ENCODE measurements around the gene C11orf52.
A peak's percentile ranks its signal among the peaks of the same experiment; 100 is the strongest.
"Not testable (repeated sequence)": the region's sequence is repeated elsewhere in the genome, so short reads cannot be mapped to it uniquely, and the experiment has no call there.

C11orf52 gene

DNA sequence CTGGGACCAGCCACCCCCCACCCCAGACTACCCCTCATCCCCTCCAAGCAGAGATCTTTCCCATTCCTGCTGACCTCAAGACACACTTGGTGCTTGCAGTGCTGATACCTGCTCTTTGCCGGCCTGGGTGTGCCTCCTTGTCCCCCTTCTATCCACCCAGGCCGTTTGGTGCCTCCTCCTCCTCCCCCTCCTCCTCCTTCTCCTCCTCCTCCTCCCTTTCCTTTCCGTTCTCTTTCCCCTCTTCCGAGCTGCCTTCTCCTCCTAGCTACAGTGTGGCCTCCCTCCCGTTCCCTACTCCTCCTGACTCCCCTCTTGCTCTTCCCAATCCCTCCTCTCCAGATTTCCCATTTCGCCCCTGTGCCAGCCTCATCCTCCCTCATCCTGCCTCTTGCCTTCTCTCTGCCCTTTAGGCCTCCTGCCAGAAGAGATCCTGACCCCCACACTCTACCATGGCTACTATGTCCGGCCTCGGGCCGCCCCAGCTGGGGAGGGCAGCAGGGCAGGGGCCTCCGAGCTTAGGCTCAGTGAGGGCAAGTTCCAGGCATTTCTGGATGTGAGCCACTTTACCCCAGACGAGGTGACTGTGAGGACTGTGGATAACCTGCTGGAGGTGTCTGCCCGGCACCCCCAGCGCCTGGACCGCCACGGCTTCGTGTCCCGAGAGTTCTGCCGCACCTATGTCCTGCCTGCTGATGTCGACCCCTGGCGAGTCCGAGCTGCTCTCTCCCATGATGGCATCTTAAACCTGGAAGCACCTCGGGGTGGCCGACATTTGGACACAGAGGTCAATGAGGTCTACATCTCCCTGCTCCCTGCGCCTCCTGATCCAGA, 5.5 kb upstream of the C11orf52 start:
- DNase-seq: no peak

DNA sequence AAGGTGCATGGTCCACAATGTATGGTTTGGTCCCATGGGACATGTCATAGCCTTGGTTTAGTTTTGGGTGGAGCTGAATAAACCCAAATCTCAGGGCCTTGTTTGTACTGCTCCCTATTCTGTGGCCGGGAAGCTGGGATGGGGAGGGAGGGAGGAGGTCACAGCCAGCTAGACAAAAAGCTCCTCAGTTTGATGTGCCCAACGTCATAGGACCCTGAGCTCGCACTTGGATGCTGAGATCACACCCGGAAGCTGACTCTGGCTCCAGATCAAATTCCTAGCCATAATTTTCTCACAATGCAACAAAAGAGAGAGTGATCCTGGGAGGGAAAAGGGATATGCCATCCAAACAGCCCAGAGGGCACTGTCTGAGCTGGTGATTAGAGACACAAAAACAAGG, 4.7 kb upstream of the C11orf52 start:
- DNase-seq: peak; percentile 61

DNA sequence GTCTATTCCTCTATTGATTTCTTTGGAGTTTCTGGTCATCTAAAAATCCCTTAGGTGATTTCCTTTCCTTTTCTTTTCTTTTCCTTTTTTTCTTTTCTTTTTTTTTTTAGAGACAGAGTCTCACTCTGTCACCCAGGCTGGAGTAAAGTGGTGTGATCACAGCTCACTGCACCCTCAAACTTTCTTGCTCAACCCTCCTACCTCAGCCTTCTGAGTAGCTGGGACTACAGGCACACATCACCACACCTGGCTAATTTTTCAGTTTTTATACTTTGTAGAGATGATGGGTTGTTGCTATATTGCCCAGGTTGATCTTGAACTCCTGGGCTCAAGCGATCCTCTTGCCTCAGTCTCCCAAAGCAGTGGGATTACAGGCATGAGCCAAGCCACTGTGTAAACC, 1.9 kb upstream of the C11orf52 start:
- DNase-seq: no peak

DNA sequence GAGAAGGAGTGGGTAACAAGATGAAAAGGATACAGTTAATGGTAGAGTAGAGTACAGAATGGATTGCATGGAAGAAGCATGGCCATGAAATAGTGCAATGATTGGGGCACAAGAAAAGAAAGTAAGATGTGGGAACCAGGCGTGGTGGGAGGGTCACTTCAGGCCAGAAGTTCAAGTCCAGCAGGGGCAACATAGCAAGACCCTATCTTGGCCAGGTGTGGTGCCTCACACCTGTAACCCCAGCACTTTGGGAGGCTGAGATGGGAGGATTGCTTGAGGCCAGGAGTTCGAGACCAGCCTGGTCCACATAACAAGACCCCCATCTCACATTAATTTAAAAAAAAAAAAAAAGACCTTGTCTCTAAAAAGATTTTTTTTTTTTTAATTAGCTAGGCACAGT, 1.4 kb upstream of the C11orf52 start:
- DNase-seq: no peak

DNA sequence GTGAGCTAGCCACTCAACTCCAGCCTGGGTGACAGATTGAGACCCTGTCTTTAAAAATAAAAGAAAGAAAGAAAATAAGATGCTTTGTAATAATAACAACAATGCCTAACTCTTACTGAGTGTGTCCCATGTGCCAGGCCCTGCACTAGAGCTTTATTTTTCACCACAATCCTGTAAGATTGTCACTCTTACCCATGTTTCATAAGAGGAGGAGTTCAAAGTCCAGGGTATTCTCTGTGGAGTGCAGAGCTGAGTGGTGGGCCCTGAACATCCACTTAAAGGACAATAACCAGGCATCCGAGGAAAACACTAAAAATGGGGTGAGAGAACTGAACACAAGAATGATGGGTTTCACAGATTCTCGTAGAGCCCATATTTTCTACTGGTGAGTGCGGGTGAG, 925 bp upstream of the C11orf52 start:
- no peak for DNase-seq

DNA sequence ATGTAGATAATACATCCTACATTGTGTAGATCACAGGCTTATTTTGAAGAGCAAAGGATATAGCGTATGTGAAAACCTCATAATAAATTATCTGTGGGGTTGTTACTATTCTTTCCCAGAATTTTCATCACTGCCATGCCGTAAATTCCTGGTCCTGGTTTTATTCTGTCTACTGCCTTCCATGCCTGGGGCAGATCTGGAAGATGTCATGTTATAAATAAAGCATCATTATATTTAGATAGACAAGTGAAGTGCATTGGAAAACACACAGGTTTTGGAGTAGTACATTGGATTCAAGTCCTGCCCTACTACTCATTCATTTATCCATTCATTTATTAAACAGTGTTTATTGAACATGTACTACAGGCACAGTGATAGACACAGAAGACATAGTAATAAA, 2.2 kb downstream of the C11orf52 start:
- DNase-seq: no peak

DNA sequence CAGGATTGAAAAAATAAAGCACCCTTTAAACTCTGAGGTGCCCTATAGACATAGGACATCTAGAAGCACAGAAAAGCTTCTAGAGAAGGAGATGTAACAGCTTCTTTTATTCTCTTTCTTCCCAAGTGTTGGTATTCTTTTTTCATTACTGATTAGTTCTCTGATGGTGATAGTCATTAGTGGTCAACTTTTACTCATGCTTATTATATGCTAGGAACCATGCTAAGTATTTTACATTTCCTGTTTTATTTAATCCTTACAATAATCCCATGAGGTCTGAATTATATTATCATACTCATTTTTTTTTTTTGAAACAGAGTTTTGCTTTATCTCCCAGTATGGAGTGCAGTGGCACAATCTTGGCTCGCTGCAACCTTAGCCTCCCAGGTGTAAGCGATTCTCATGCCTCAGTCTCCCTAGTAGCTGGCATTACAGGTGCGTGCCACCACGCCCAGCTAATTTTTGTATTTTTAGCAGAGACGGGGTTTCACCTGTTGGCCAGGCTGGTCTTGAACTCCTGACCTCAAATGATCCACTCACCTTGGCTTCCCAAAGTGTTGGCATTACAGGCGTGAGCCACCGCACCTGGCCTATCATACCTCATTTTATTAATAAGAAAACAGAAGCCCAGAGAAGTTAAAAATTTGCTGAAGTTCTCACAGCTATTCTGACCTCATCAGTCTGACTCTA, 3.0 kb downstream of the C11orf52 start:
- DNase-seq: no peak

DNA sequence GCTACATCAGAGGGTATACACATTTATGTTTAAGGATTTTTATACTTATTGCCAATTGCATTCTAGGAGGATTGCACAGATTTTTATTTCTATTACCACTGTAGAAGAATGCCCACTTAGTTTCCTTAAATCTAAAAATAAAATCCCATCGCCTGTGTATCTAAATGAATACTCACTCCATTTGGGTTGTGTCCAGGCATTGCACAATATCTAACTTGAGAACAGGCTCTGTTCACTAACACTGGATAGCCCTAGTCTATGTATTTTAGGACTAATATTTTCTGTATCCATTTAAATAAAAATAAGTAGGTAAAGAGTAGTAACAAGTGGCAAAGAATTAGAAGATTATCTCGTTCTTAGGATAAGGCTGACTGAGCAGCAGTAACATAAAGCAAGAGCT, 4.1 kb downstream of the C11orf52 start:
- no peak for DNase-seq

DNA sequence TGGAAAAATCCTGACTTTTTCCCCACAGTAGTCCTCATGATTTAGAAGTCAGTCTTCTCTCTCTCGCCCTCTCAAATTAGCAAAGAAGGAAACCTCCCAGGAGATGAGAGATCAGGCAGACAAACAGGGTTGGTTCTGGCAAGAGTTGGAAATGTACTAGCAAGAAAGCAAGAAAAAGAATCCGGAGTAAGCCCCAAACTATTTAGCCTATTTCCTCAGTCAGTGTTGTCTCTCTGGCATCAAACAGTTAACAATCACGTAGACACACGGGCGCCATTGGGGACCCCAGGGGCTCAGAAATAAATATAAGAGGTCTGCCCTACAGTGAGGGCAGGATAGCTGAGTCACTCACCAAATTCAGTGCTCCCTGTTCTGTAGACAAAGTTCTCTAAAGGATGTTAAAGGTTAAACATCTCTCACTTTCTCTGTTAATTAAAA, 4.7 kb downstream of the C11orf52 start:
- DNase-seq: no peak

DNA sequence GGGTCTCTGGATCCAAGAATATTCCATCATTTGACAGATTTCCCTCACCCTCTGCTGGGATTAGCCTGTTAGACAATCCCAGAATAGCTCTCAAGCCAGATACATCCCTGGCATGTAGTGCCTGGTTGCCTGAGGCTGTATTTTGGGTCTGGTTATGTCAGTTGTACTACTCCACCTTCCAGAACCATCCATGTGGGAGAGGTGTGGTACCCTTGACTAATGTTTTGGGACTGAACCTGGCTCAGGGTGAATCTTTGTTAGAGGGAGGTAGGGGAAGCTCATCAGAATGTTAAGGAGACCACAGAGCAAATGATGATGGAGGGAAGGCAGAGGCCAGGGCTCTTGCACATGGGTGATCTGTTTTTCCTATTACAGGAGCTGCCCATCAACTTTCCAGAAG, 5.2 kb downstream of the C11orf52 start:
- no peak for DNase-seq

DNA sequence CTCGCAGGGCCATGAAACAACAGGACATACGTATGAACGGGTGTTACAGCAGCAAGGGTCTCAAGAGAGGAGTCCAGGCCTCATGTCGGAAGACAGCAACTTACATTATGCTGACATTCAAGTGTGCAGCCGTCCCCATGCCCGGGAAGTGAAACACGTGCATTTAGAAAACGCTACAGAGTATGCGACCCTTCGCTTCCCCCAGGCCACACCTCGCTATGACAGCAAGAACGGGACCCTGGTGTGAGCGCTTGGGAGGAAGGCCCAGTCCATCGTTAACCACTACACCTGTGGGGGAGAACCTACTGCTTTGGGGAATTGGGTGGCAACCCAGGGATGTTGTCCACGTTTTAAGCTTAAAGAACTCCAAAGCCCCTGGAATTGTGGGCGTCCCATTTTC, 7.2 kb downstream of the C11orf52 start:
- no peak for DNase-seq

DNA sequence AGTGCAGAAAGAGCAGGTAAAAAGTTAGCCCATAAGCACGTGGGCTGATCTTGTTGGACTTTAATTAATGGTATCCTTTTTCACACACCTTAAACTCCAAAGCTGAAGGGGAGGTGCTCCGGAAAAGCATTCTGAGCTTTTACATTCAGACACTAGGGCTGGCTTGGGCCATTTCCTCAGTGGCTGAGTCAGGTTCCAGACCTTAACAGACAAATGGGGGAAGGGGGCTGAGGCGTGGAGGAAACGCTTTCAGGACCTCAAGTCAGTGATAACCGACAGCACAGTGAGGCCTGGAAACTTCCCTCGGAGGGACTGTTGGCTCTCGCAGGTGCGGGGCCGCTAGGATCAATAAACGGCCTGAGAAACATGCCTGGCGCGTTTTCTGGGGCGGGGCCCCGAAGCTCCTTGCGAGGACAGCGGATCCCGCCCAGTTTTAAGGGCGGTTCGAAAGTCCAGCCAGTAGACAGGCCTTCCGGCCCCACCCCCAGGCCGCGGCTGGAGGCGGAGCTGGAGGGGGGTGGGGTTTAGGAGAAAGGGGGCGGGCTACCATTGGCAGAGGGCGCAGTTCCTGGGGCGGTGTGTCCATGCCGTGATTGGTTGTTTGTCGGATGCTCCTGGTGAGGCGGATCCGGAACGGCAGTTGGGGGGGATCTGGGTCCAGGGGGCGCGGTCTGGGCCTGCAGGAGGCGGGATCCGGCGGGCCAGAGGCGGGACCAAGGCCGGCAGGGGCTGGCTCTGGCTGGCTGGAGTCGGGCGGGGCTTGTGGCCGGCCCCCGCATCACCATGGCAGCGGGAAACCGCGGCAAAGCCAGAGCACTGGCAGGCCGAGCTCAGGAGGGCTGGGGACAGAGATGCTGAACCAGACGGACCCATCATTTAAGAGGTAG, 8.0 kb downstream of the C11orf52 start:
- peak; percentile 96 for DNase-seq

DNA sequence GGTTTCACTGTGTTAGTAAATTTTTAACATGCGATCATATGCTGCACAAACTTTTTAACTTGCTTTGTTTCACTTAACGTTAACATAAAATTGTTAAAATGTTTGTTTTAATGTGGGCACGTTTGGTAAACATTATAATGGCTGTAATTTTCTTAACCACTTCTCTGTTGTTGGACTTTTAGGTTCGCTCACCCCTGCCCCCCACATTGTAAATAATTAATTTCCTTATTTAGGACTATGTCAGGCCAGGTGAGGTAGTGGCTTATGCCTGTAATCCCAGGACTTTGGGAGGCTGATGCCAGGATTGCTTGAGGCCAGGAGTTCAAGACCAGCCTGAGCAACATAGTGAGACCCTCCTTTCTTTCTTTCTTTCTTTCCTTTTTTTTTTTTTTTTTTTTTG, 11.8 kb downstream of the C11orf52 start:
- DNase-seq: no peak

DNA sequence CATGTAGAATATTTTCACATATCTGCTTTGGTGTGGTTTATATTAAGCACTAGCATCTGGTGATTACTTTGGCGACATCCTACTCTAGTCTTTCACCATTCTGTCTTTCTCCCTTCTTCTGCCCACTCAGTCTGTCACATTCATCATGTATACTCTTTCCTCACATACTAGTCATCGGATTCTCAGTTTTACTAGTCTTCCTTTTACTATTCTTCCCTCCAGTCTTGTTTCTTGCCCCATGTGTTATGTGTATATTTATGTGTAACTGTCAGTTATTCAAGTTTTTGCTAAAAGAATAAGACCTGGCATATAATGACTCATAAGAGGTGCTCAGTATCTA, 13.9 kb downstream of the C11orf52 start:
- DNase-seq: no peak

DNA sequence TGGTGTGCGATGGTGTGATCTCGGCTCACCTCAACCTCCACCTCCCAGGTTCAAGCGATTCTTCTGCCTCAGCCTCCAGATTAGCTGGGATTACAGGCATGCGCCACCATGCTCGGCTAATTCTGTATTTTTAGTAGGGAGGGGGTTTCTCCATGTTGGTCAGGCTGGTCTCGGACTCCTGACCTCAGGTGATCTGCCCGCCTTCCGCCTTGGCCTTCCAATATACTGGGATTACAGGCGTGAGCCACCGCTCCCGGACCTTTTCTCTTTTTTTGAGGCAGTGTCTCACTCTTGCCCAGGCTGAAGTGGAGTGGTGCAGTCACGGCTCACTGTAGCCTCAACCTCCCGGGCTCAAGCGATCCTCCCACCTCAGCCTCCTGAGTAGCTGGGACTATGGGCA, 14.5 kb downstream of the C11orf52 start:
- DNase-seq: not testable (repeated sequence)

DNA sequence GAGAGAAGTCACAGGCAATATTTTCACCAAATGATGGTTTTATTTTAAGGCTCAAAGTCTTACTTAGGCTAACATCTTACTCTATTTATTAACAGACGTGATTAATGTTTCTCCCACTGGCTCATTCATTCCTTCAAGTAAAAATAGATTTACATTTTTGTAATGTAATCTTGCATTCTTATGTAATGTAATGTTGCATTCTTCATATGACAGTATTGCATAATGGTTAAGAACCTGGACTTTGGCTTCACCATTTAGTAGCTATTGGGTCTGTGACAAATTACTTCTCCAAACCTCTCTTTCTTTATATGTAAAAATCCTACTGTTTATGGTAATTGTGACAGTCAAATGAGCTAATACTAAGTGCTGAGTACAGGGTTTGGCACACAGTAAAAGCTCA, 15.2 kb downstream of the C11orf52 start:
- DNase-seq: no peak

DNA sequence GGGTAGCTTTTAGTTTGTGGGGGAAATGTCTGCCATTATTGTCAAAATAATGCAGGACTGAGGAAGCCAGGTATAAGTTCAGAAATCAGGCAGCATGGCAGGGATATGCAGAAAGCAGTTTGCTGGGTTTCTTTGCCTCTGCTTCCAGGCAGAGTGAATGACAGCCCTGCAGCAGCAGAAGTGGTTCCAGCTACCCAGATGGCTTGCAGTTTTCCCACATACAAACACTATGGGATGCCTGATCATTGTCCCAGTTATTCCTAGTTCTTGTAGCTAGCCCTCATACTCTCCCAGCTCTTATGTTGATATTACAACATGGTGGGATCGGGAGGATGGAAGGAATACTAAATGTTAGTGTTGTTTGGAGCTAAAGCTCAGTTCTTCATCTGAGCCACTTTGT, 15.6 kb downstream of the C11orf52 start:
- no peak for DNase-seq

DNA sequence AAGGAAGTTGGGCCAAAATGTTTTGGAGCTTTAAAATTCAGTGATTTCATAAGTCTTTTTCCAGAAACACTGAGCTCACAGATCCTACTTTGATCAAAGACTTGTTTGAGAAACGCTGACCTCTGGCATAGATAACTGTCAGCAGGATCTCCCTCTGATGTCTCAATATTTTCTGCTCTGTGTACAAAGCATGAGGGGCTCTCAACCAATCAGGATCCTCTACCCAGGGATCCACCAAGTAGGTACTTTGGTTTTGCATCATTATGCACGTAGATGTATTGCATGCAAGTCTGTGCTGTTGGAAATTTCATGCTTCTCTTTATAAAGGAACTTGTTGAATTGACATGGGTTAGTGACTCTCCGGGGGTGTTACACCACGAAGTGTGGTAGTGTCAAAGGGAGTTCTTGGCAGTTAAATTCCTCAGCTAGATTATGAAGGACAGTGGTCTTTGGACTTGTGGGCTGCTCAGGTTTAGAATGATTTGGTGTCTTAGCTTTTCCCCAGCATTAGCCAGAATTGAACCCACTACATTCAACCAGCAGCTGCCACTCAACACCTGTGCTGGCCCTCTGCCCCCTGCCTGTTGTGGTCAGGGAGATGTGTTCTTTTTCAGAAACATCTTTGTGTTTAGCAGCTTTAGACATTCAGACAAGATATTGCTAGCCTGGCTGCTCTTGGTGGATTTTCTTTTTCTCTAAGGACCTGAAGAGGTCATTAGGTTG, 16.8 kb downstream of the C11orf52 start:
- no peak for DNase-seq

DNA sequence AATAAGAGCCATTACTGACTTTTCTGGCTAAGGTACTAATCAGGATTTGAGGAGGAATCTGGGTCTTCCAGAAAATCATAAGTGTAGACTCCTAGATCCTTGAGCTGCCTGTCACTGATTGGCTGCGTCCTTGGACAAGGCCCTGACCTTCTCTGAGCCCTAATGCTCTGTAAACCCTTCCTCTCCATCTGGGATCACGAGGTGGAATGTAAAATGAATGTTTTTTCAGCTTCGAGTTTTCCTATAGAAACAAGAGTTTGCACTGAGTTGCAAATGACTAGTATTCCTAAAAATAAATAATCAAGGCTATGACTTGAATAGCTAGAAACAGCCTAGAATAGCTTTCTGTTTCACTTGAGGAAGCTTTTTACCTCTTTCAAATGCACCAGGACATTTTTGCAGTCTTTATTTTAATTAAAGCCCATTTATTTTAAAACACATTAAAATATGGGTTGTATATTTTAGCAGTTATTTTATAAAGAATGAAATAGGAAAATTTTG, 17.4 kb downstream of the C11orf52 start:
- no peak for DNase-seq

DNA sequence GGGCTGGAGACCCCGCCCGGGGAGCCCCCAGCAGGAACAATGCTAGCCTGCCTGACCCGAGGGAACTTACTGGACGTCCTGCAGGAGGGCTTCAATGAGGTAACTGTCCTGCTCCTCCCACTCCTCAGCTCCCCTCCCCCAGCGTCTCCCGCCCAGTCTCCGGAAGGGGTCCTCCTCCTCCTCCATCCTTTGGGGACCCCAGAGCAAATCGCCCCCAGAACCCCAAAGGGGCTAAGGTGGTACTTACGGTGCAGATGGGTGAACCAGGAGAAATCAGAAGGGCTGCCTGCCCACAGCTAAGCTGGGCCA, 18.7 kb downstream of the C11orf52 start:
- no peak for DNase-seq

DNA sequence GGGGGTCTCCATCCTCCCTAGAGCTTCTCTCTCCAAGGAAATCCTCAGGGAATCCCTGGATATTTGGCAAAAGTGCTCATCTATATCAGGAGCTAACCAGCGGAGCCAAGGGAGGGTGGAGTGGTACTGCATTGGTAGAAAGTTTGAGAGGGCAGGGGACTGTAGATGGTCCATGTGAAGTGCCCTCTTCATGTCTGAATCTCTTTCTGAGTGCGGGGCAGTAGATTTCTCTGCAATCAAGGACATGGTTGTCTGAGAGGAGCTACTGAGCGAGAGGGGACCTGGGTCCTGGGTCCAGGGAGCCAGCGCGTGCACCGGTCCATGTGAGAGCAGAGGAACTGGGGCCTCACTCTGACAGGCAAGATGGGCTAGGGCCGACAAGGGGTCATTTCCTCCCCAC, 19.1 kb downstream of the C11orf52 start:
- no peak for DNase-seq

DNA sequence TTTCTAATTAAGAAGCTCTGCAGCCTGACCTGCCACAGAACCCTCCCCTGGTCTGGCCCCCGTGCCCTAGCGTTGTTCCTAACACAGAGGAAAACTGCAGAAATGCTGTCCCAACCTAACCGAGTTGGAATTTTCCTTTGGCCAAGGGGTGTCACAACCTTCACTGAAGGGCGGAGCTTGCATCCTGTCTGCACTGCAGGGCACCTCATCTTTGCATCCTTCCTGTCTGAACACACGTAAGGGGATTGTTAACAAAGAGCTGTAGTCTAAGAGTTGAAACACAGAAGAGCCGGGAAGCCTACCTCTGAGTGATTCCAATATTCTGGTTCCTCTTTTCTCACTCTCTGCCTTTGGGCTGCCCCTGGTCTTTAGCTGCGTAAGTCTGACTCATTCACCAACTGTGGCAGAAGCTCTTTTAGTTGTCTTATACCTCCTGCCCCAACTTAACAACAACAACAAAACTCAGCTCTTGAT, 20.0 kb downstream of the C11orf52 start:
- no peak for DNase-seq
